WTC11 (cell line): Measurements from ENCODE around the gene CNNM3. TPM values are rescaled to one million over a fixed set of nuclear protein-coding genes. Genes with fewer than 3 reads are reported as not detected.

ENCODE experiments used
- ATAC-seq: fragments of 200-7000 bp; cut with Tn5 transposase; 2 replicates; pipeline ENCODE4 v1.10.0; 2021; ENCODE audit warnings: mild to moderate bottlenecking, moderate library complexity
- CTCF ChIA-PET: fragments of 300-600 bp; sonication (Branson Sonifier 250); formaldehyde crosslinking; loops from one replicate; lab custom pipeline; 2021; ENCODE audit warnings: antibody characterized with exemption; lab: Charles Lee
- POLR2A ChIA-PET: fragments of 350-600 bp; sonication (Branson Sonifier 250); formaldehyde crosslinking; loops from one replicate; lab custom pipeline; 2021; ENCODE audit warnings: antibody characterized with exemption; lab: Charles Lee
- DNase-seq: peaks from one replicate; pipeline ENCODE4 v3.0.0; 2021; ENCODE audit warnings: low spot score
- H3K27ac Mint-ChIP-seq: 2 replicates; pipeline ENCODE4 v1.8.0; 2021; ENCODE audit warnings: mixed read lengths
- H3K27me3 Mint-ChIP-seq: 2 replicates; pipeline ENCODE4 v1.8.0; 2021; ENCODE audit warnings: low read depth, mild to moderate bottlenecking, moderate library complexity, mixed read lengths
- H3K36me3 Mint-ChIP-seq: 2 replicates; pipeline ENCODE4 v1.8.0; 2021; ENCODE audit warnings: mixed read lengths
- H3K4me1 Mint-ChIP-seq: 2 replicates; pipeline ENCODE4 v1.8.0; 2022; ENCODE audit warnings: mixed read lengths
- H3K4me3 Mint-ChIP-seq: 2 replicates; pipeline ENCODE4 v1.8.0; 2021; ENCODE audit warnings: mild to moderate bottlenecking, moderate library complexity, mixed read lengths
- H3K9me3 Mint-ChIP-seq: 2 replicates; pipeline ENCODE4 v1.8.0; 2021; ENCODE audit warnings: mixed read lengths
- AFF4 ChIP-seq: sonication (generic); formaldehyde crosslinking; IDR thresholded peaks from 2 replicates; pipeline ENCODE4 v1.8.1; 2023; ENCODE audit warnings: mild to moderate bottlenecking, missing genetic modification reagents, borderline replicate concordance
- ATF3 ChIP-seq: sonication (generic); formaldehyde crosslinking; conservative IDR thresholded peaks from 2 replicates; pipeline ENCODE4 v1.8.1; 2022; ENCODE audit warnings: mild to moderate bottlenecking, missing genetic modification reagents
- ATF6 ChIP-seq: sonication (generic); formaldehyde crosslinking; IDR thresholded peaks from 2 replicates; pipeline ENCODE4 v1.8.1; 2023; ENCODE audit warnings: mild to moderate bottlenecking, missing genetic modification reagents
- CTCF ChIP-seq: fragments of 200-600 bp; IDR thresholded peaks from 2 replicates; pipeline ENCODE4 v1.8.0; 2022; ENCODE audit warnings: antibody characterized with exemption
- ELF4 ChIP-seq: sonication (generic); formaldehyde crosslinking; IDR thresholded peaks from 2 replicates; pipeline ENCODE4 v1.8.1; 2022; ENCODE audit warnings: low read depth, mild to moderate bottlenecking, moderate library complexity, missing genetic modification reagents
- FOXP1 ChIP-seq: sonication (generic); formaldehyde crosslinking; IDR thresholded peaks from 2 replicates; pipeline ENCODE4 v1.8.0; 2022; ENCODE audit warnings: missing genetic modification reagents, mild to moderate bottlenecking, moderate library complexity, borderline replicate concordance
- FOXP4 ChIP-seq: sonication (generic); formaldehyde crosslinking; IDR thresholded peaks from 2 replicates; pipeline ENCODE4 v1.8.0; 2022; ENCODE audit warnings: mild to moderate bottlenecking, missing genetic modification reagents
- MYBL2 ChIP-seq: sonication (generic); formaldehyde crosslinking; IDR thresholded peaks from 2 replicates; pipeline ENCODE4 v1.8.1; 2023; ENCODE audit warnings: mild to moderate bottlenecking, moderate library complexity, missing genetic modification reagents
- NFE2L1 ChIP-seq: sonication (generic); formaldehyde crosslinking; IDR thresholded peaks from 2 replicates; pipeline ENCODE4 v1.8.1; 2023; ENCODE audit warnings: missing genetic modification reagents
- PRRX2 ChIP-seq: fragments of 250-450 bp; sonication (Bioruptor Pico); IDR thresholded peaks from 2 replicates; pipeline ENCODE4 v1.8.0; 2021; ENCODE audit warnings: mild to moderate bottlenecking
- SMAD3 ChIP-seq: sonication (generic); formaldehyde crosslinking; IDR thresholded peaks from 2 replicates; pipeline ENCODE4 v1.8.0; 2022; ENCODE audit warnings: missing genetic modification reagents, mild to moderate bottlenecking, borderline replicate concordance
- SMAD4 ChIP-seq: sonication (generic); formaldehyde crosslinking; IDR thresholded peaks from 2 replicates; pipeline ENCODE4 v1.8.0; 2022; ENCODE audit warnings: mild to moderate bottlenecking, missing genetic modification reagents
- SP1 ChIP-seq: sonication (generic); formaldehyde crosslinking; conservative IDR thresholded peaks from 2 replicates; pipeline ENCODE4 v1.8.1; 2022; ENCODE audit warnings: missing genetic modification reagents
- STAT6 ChIP-seq: sonication (generic); formaldehyde crosslinking; conservative IDR thresholded peaks from 2 replicates; pipeline ENCODE4 v1.8.1; 2023; ENCODE audit warnings: mild to moderate bottlenecking, low read depth, missing genetic modification reagents, moderate library complexity
- ZNF121 ChIP-seq: sonication (generic); formaldehyde crosslinking; IDR thresholded peaks from 2 replicates; pipeline ENCODE4 v1.8.0; 2023; ENCODE audit warnings: missing genetic modification reagents
- ZNF219 ChIP-seq: sonication (generic); formaldehyde crosslinking; IDR thresholded peaks from 2 replicates; pipeline ENCODE4 v1.8.0; 2023; ENCODE audit warnings: missing genetic modification reagents, mild to moderate bottlenecking, borderline replicate concordance
- ZNF232 ChIP-seq: sonication (generic); formaldehyde crosslinking; IDR thresholded peaks from 2 replicates; pipeline ENCODE4 v1.8.0; 2022; ENCODE audit warnings: mild to moderate bottlenecking, missing genetic modification reagents
- ZNF671 ChIP-seq: fragments of 250-450 bp; sonication (Bioruptor Pico); IDR thresholded peaks from 2 replicates; pipeline ENCODE4 v1.8.0; 2021; ENCODE audit warnings: mild to moderate bottlenecking
- total RNA-seq: library from RNA; stranded (reverse); gene quantifications from 3 replicates; pipeline ENCODE4 v1.2.3, GENCODE V29; 2021

Gene CNNM3
- total RNA-seq, 1 experiment from 2014 or later, result 34.9 TPM

- no peak for TF ChIP-seq AFF4
Measured at GRCh38 chr2:96815326-96816126, 542 bp upstream of the CNNM3 start (continued).

- CTCF ChIA-PET, result interaction anchor here (0.7 to 4.2 kb wide), 15 partner anchors 14 to 269 kb away, joined by 3 to 22 read pairs (median 6); partner anchors contain the start of genes ANKRD23, ANKRD39 and CNNM4
- no peaks in the 10 kb centered on the region for H3K9me3 Mint-ChIP-seq
- POLR2A ChIA-PET, result interaction anchor here (0.6 to 1.5 kb wide), 4 partner anchors 16 to 54 kb away, joined by 3 to 4 read pairs (median 4); no protein-coding TSS in a partner anchor
- ATAC-seq (no peak), DNase-seq (no peak)
- H3K36me3 Mint-ChIP-seq, result peaks cover 14% of the 10 kb centered on the region
- H3K4me3 Mint-ChIP-seq, result peak overlapping the region; percentile 82
- 0 out of 2 replicates have a peak, but pooled peaks cover 2% of the 10 kb centered on the region for H3K27me3 Mint-ChIP-seq
- H3K27ac Mint-ChIP-seq, result no peak overlapping the region
- H3K4me1 Mint-ChIP-seq, result peaks cover 48% of the 10 kb centered on the region
- TF ChIP-seq ATF3 (no peak), ZNF671 (CRISPR knock-in tag) (no peak), PRRX2 (CRISPR knock-in tag) (no peak), ZNF219 (CRISPR knock-in tag) (no peak), CTCF (no peak), SMAD4 (CRISPR knock-in tag) (no peak), FOXP1 (peak; percentile 72; the same call in 1 of the 2 replicates), FOXP4 (CRISPR knock-in tag) (peak; percentile 79), SMAD3 (CRISPR knock-in tag) (no peak), ZNF232 (peak; percentile 47; the same call in 1 of the 2 replicates), ATF6 (no peak), ZNF121 (CRISPR knock-in tag) (no peak), STAT6 (CRISPR knock-in tag) (0 out of 2 replicates have a peak, but pooled peaks have one; percentile 20), SP1 (CRISPR knock-in tag) (no peak), NFE2L1 (CRISPR knock-in tag) (peak; percentile 34; the same call in 1 of the 2 replicates), ELF4 (no peak), MYBL2 (CRISPR knock-in tag) (no peak)
Measured at GRCh38 chr2:96816836-96817702, 1.0 kb downstream of the CNNM3 start.
